HG03103 (cell line): ENCODE results near the gene SEMA3D.

ENCODE experiments used
- ATAC-seq: cut with Tn5 transposase; IDR thresholded peaks from one replicate; pipeline ENCODE4 v1.9.1; 2021; ENCODE audit warnings: low read depth; ENCODE audit not compliant: unreplicated experiment

SEMA3D gene

GRCh38 chr7:85133006-85133405 lies 53.9 kb downstream of the SEMA3D start:
- no peak for ATAC-seq

GRCh38 chr7:85130702-85131101 lies 56.2 kb downstream of the SEMA3D start:
- ATAC-seq = no peak

- ATAC-seq = no peak
These were observed 60.5 kb downstream of the SEMA3D start for GRCh38 chr7:85126383-85126782.

- ATAC-seq = no peak
These were observed 61.2 kb downstream of the SEMA3D start for GRCh38 chr7:85125651-85126131.

DNA sequence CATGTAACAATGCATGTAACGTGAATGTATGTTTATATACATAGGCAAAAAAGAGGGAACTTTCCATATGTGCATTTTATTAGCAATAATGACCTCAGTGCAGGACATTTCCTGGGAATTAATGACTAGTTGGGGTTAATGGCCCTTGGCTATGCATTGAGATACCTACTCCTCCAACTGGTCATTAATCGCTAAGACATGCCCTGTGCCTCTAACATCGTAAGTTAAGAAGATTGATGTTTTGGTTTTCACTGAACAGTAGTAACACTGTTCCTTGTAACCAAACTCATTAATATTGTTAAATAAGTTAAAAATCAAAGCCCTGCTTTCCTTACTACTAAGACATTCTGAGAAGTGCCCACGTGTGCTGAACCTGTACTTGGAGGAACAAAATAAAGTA lies 61.7 kb downstream of the SEMA3D start:
- no peak for ATAC-seq

DNA sequence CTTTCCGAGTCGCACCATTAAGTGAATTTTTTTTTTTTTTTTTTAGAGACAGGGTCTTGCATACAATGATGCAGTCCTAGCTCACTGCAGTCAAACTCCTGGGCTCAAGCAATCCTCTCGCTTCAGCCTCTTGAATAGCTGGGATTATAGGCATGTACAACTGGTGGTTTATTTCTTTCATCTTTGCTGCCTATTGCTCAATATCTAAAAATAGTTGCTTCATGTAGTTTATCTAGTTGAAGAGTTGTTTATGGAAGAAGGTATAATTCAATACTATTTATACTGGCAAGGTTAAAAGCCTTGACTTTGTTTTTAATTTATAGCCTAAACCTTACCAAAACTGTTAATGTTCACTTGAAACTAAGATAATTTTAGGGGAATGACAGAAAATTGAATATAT lies 66.9 kb downstream of the SEMA3D start:
- no peak for ATAC-seq

- ATAC-seq = no peak
These were observed 71.0 kb downstream of the SEMA3D start for GRCh38 chr7:85115862-85116261.

DNA sequence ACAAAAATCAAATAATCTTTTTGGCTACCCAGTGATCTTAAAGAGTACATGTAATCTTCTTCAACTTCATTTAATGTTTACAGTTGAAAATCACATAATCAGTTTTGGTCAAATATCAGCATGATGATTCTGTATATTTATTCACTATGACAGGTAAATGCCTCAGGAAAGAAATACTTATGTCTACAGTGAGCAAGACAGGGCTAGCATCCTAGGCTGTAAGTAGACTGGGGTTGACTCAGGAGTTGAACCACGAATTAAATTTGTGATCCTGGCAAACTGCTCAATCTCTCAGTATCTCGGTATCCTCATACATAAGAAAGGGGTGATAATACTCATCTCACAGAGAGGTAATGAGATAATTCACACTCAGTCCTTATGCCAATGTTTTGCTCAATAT lies 71.8 kb downstream of the SEMA3D start:
- ATAC-seq = no peak

DNA sequence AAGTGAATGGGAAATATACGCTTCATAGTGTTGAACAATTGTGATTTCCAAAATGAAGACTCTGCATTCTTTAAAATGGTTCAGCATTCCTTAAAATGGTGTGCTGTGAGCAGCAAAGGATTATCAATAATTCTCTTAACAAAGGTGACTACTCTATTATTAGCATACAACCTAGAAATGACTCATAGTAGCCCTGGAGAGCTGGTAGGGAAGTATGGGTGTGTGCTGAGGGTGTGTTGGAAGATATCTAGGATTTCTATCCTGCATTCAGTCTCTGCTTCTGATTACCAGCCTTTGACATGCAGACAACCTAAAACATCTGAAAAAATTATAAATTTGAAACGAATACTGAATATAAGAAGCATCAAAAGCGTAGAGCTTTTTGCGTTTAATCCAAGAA lies 72.5 kb downstream of the SEMA3D start:
- ATAC-seq = no peak

DNA sequence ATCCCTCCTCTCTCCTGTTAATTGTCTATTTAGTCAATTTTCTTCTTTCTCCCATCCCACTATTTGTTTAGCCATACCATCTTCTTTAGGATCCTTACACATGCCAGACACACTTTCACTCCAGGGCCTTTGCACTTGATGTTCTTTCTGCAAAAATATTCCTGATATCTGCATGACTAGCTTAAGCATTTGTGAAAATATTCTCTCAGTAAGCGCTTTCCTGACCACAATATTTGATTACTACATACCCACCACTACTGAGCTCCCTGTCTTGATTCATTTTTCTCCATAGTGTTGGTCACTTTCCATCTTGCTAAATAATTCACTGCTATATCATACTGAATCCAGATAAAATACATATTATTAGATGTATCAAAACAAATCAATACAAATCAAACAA lies 75.1 kb downstream of the SEMA3D start:
- ATAC-seq = no peak

GRCh38 chr7:85106719-85107118 lies 80.1 kb downstream of the SEMA3D start:
- no peak for ATAC-seq

DNA sequence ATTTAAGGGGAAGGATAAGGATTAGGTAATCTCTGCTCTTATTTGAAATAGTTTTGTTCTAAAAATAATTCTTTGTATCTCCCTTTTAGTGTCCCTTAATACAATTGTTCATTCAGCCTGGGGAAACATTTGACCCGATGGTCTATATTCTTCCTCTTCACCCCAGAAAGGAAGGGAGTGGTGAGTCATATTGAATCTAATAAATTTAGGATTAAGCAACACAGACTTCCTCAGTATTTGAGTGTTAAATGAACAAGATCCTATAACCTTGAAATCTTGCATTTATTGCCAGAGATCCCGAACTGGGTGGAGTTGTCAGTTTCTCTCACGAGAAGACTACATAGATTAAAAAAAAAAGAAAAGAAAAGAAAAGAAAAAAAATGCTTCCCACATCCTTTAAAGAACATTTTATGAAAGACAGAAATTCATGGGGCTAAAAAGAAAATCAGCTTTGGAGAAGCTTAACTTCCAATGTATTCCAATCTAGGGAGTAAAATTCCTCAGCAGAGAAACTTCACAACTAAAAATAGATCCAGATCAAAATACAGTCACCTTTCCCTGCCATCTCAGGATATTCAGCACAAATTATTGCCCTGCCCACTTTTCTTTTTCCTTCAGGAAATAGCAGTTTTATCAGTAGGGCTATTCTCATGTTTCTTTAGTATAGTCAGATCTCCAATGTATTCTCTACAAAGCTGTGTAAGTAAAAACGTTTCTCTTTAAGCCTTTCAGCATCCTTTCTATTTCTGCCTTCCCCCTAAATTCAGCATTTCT lies 82.2 kb downstream of the SEMA3D start:
- no peak for ATAC-seq

- ATAC-seq = no peak
These were observed 82.9 kb downstream of the SEMA3D start for GRCh38 chr7:85103962-85104361.

DNA sequence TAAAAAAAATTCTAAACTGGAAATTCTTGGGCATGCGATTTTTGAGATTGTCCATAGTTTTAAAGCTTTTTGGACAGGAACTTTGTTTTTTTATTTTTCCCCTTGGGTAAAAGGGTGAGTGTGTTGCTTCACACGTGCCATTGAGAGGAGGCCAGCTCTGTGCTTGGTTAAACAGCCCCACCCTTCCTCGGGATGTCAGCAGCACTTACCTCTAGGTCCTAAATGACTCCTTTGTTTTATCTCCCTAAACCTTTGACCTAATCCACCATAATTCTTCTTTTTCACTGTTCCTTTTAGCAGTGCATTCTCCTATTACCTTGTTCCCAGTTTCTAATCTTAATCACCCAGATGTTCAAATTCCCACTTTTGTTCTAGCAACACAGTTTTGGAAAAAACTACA lies 83.5 kb downstream of the SEMA3D start:
- no peak for ATAC-seq

DNA sequence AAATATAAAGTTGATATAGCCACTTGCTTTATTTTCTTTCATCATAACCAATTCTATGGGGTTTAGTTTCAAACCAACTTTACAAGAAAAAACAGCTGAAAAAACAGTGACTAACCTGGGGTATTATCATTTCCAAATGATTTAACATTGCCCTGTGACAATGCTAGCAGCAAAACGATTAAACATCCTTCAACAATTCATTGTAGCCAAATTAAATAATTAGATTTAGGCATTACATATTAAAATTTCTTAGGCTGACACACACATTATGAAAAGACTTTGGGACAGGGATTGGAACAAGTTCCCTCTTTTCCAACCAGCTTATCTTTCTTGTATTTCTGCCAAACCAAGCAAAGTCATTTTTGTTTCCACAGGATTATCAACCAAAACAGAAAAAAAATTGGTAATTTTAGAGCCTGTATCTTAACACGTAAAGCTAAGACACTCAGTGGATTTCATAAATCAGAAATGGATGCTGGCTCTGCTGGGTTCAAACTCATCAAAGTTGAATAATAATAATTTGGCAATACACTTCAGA lies 84.0 kb downstream of the SEMA3D start:
- no peak for ATAC-seq

- ATAC-seq = no peak
These were observed 85.5 kb downstream of the SEMA3D start for GRCh38 chr7:85101347-85101746.

- no peak for ATAC-seq
These were observed 89.0 kb downstream of the SEMA3D start for GRCh38 chr7:85097844-85098243.

DNA sequence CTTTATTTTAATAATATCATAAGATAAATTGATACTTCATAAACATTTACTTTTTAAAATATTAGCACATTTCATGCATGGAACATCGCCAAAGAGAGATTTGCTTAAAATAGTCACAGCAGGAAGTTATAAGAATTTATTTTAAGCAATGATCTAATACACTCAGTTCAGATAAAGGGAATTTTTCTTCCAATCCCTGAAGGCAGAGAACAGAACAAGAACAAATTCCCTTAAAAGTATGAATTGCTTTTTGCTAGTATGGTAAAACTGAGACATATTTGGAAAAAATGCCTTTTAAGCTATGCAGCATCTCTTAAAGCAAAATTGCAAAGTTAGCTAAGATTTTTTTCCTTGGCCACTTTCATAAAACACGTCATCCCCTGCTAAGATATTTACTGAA lies 91.0 kb downstream of the SEMA3D start:
- no peak for ATAC-seq

DNA sequence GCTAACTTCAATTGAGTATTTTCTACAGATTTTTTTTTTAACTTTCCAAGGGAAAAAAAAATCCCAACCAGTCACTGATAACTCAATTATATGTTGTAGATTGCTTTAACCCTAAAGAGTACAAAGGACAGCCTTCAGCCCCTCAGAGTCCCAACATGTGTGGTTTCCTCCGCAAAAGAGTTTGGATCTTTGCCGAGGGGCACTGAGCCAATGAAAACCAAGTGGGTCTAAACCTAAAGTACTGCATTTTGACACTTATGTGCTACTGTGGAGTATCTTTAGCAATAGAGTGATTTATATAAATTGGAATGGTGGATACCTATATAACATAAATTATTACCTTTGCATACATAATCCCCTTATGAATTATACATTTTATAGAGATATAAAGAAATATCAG lies 91.5 kb downstream of the SEMA3D start:
- no peak for ATAC-seq

DNA sequence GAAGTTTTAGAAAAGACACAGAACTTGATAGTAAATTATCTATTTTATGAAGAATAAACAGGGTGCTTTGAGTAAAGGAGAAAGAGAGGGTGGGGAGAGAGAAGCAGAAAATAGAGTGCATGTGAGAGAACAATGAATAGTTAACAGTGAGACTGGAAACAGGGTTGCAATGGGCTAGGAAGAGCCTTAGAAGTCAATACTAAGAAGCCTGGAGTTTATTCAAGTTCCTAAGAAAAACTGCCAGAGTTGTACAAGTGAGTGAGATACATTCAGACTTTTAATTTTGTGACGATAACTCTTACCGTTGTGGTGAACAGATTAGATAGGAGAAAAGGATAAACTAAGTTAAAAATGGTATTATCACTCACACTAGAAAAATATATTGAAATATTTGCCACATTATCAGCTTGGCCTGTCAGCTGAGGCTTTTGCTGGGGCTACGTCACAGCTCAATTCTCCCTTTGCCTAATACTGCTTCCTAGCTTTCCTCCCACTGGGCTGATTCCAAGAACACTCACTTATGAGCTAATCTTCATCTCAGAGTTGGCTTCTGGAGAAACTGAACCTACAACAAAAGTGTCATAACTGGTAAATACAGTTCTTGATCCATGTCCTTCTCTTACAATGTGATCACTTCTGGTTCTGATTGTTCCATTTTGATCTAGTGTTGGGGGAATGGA lies 92.7 kb downstream of the SEMA3D start:
- ATAC-seq = no peak

GRCh38 chr7:85091565-85091928 lies 95.3 kb downstream of the SEMA3D start:
- ATAC-seq = no peak
